NCI-H2107 treated with DMSO at 0.1 percent for 48 hours (cell line): ENCODE results near the gene ARGLU1.
A peak's percentile ranks its signal among the peaks of the same experiment; 100 is the strongest.

Experiments used
- DNase-seq: peaks from one replicate; lab custom pipeline; 2025; ENCODE audit not compliant: unreplicated experiment; lab: John Stamatoyannopoulos, UW

The ARGLU1 gene

GRCh38 chr13:106526738-106527444, 41.0 kb downstream of the ARGLU1 start:
- no peak for DNase-seq

GRCh38 chr13:106525865-106526264, 42.1 kb downstream of the ARGLU1 start:
- no peak for DNase-seq

DNA sequence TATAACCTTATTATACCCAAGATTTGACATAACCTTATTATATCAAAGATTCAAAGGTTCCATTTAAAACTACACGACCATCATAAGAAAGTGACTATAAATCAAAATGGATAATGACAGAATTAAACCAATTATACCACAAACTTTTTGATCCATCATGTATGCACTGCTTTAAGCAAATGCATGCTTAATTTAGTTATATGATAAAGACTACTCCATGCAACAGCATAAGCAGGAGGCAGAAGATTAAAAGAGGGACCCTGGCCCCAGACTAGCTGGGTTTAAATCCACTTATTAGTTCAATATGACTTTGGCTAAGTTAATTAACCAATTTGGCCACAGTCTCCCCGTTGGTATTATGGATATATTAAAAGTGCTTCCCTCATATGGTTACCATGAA, 43.8 kb downstream of the ARGLU1 start:
- no peak for DNase-seq

DNA sequence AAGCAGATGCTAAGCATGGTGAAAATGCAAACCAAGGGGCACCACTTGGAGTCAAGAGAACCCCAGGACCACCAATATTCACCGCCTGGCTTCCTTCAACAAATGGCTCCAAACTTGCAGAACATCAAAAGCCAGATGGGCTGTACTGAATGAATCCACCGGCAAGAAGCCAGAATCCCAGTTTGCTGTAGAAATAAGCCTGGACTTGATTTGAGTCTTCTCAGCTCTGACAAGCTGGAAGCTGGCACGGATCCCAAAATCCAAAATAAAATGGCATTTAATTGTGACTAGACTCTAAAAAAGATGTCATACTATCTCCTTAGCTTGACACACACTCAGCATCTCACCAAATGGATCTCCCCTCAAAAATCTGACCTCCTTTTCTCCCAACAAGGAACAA, 44.4 kb downstream of the ARGLU1 start:
- no peak for DNase-seq

DNA sequence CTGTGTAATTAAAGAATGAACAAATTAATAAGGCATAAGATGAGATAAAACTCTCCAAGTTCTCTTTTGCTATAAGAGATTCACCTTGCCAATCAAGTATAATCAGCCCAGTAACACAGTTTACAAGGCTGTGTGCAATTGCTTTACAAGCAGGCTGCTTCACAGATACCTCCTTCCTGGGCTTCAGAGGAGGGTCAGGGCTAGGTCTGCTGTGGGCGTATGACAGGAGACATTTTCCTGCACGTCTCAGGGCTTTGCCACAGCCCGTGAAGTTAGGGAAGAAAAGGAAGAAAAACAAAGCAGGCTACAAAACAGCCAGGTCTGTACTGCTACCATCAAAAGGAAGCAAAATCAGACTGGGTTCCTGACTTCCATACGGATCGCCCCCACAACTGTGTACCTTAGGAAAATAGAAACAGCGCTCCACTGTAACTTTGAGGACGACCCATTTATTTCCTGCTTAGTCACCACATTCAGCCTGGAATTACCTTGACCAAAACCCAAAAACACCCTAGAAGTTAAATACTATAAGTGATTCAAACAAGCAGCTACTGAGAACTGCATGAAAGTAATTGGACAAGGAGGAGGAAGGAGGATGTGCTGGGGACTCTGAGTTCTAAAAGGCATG, 44.9 kb downstream of the ARGLU1 start:
- DNase-seq, result no peak

GRCh38 chr13:106522112-106522705, 45.7 kb downstream of the ARGLU1 start:
- DNase-seq, result no peak

- peak; percentile 16 for DNase-seq
These were observed 46.7 kb downstream of the ARGLU1 start for GRCh38 chr13:106521095-106521799.

GRCh38 chr13:106520251-106521054, 47.5 kb downstream of the ARGLU1 start:
- peak; percentile 18 for DNase-seq

GRCh38 chr13:106518512-106518911, 49.4 kb downstream of the ARGLU1 start:
- no peak for DNase-seq

- DNase-seq, result no peak
These were observed 50.7 kb downstream of the ARGLU1 start for GRCh38 chr13:106517109-106517847.

DNA sequence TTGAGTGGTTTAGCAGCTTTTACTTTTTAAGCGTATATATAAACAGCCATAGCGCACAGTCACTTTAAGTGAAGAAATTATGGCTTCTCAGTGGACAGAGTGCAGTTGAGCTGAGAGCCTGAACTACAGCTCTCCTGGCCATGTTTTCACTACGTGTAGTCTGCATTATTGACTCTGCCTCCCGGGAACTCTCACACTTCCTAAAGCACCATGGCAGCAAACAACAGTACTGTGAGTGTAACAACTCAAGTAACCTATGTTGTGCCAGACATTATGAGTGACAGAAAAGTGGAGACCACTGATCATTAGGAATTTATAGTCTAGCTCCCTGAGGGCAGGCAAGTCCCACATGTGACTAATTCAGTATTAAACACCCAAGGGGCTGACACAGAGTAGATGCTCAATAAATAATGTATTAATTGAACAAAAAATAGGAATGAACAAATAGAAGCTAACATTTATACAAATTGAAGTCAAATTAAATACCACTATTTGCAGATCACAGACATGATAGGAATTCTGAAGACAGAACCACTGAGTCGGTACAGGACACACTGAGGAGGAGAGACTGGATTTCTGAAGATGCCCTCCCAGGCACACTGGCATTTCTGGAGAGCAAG, 52.2 kb downstream of the ARGLU1 start:
- no peak for DNase-seq

- DNase-seq, result no peak
These were observed 52.9 kb downstream of the ARGLU1 start for GRCh38 chr13:106514928-106515634.

DNA sequence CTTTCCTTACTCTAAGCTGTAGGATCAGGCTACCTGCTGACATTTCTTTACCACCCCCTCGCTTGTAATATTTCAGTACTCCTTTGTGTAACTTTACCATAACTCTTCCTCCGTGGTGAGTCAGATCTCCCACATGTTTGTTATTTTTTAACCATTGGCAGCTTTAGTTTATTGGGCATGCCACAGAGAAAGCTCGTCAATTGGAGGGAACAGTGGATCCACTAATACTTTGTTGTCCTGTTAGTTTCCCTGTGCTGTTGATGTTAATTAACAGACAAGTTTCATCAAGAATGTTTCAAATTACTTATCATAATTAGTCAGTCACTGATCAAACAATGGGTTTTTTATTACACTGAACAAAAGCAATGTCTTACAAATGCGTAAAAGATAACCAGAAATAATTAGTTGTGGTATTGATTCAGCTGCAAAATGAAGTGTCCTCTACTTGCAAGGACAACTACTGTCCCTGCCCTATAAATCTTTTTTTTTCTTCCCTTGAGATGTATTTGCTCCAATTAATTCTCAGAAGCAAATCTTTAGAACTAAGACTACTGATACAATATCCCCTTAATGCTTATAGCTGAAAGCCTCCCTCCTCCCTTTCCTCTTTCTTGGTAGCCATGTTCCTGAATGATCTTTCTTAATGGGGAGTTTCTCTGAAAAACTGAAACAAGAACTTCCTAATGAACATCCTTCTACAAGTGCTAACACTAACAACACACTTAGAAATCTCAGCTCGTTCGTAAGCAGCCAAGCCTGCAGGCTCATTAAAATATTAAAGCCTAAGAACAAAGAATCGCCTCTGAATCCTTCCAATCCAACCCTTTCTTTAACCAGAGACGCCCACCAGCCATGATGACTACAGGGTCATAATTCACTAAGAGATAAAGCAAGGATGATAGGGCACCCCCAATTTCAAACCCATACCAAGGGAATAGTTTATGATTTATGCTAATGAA, 54.6 kb downstream of the ARGLU1 start:
- no peak for DNase-seq

- DNase-seq, result no peak
These were observed 60.2 kb downstream of the ARGLU1 start for GRCh38 chr13:106507560-106508274.

DNA sequence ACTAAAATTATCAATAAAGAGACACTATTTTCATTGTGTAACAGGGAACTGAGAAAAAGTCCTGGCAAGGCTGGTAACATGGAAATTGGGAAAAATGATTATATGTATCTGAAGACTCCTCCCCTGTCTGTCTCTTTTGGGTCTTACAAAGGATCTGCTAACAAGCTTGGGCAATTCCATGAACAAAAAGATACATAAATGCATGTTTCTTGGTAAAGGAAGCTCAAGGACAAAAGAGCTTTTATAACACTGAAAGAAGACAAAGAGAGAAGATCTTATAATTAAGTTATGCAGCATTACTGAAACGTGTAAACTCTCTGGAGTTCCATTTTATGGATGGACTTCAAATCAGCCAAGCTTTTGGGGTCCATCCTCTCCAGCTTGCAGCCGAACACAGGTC, 61.7 kb downstream of the ARGLU1 start:
- DNase-seq, result no peak

DNA sequence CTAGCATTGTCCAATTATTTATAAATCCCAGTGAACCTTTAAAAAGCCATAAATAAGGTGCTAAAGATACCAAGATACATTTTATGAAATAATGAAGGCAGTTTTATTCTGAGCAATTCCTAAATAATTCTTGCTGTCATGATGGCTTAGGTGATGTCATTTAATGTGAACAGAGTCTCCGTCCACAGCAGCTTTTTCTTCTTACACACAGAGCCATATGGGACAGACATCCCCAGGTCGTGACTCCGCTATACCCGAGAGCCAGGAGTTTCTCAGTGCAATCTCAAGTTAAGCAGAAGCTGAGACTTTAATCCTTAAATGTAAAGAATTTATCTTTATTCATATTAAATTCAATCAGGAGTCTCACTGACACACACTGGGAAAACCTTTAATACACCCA, 62.2 kb downstream of the ARGLU1 start:
- DNase-seq, result no peak

- DNase-seq, result no peak
These were observed 62.6 kb downstream of the ARGLU1 start for GRCh38 chr13:106505295-106505694.
